Sciatic nerve (tissue), 2 donors: Measurements from ENCODE around the gene HAUS1. TPM values are rescaled to one million over a fixed set of nuclear protein-coding genes. Genes with fewer than 3 reads are reported as not detected.

Source experiments
- ATAC-seq: fragments of 200-7000 bp; cut with Tn5 transposase; one replicate; pipeline ENCODE4 v1.9.1; 2020; ENCODE audit warnings: mild to moderate bottlenecking, moderate library complexity
- DNase-seq: peaks from one replicate; pipeline ENCODE4 v3.0.0-alpha.2; 2020; ENCODE audit warnings: low spot score
- intact Hi-C: fragments of 100-400 bp; cut with DNase I; formaldehyde crosslinking; loops from one replicate; pipeline ENCODE4 v1.14.2; 2022
- total RNA-seq: library from RNA; stranded (reverse); fragmentation: NEBNext Ultra II Directional; extraction: Animal tissue kit (Norgen Biotek cat#: 25700); gene quantifications from one replicate; pipeline ENCODE4 v1.2.1, GENCODE V29; 2021
- donor health status: DM: no; HTN: no; CAD: no.
- donor health status: DM: no; HTN: no; CAD: no.

The HAUS1 gene
- total RNA-seq: 23.8 TPM

DNA sequence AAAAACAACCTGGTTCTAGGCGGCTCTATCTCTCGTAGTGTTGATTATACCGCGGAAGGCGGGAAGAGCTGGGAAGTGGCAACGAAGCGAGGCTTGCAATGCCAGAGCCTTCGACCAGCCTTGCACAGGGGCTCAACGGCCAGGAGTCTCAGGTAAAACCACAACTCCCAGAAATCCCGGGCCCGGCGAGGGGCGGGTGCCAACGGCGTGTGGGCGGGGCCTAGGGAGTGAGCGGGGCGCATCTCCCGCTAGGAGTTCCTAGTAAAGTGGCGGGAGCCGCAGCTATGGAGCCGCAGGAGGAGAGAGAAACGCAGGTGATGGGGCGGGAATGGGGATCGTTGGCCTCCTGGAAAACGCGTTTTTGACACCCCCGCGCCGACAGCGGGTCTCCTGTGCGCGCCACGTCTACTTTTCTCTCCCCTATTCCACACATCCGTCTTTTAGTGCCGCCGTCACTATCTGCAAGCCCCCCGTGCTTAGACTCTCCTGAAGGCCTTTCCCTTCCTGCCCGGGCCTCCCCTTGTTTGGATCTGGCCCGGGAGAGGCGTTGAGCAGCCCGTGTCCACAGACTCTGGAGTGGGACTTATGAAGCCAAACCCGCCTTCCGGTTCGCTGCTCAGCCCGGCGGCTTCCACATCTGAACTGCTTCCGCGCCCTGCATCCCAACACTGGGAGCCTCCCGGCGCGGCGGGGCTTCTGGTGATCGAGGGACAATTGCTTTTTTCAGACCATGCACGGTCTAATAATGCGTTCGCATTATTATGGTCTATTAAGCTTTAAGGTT is at the start of gene HAUS1:
HAUS1 (plus strand) TSS at position 258 of the 784 bp plus-strand sequence; CDS start at position 285, 27 bp downstream.
- intact Hi-C loops: no loop called here
- peak; percentile 99 for ATAC-seq
- DNase-seq: peak; percentile 96

GRCh38 chr18:46054956-46055837 is 49.0 kb upstream of the HAUS1 start:
- ATAC-seq: no peak
- no peak for DNase-seq
- intact Hi-C loops: no loop called here

DNA sequence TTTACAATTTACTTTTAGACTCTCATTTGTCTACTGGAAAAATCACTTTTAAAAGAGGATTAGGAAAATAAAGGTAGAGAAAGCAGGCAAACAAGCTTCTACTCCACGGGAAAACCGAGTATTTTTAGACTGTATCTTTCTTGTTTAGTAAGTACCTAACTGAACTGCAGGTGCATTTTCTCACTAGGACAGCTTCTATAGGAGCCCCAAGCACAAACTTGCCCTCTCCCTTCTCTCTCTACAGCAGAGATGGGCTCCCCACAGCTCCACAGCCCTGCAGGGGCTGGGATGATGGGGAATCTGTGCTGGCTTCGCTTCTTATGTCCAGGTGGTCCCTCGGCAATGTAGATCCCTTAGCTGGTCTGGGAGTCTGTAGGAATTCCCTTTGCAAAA is 48.4 kb upstream of the HAUS1 start:
- DNase-seq (no peak), ATAC-seq (no peak)
- intact Hi-C loops: no loop called here

DNA sequence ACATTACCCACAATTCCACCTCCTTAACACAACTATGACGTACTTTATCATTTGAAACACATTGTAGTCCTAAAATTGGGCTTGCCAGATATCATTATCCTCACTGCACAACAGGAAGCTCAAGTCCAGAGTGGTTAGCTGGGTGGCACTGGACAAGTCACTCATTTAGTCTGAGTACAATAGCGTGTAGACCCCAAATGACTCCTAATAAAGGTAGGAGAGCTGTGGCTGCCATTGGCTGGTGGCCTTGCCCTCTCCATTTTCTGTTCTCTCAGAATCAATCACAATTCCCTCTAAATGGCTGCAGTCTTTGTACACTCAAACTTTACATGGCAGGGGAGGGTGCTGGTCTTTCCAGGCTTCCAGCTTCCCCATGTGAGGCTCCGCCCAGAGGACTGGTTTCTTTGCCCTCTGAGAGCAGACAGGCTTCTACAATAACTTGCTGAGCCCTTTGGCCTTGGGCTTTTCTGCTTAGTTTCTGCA is 43.8 kb upstream of the HAUS1 start:
- intact Hi-C loops: no loop called here
- DNase-seq: no peak

GRCh38 chr18:46061387-46061786 is 42.8 kb upstream of the HAUS1 start:
- intact Hi-C loops: no loop called here
- ATAC-seq: no peak
- no peak for DNase-seq

More for the DNA sequence above, 43.8 kb upstream of the HAUS1 start:
- ATAC-seq: no peak

DNA sequence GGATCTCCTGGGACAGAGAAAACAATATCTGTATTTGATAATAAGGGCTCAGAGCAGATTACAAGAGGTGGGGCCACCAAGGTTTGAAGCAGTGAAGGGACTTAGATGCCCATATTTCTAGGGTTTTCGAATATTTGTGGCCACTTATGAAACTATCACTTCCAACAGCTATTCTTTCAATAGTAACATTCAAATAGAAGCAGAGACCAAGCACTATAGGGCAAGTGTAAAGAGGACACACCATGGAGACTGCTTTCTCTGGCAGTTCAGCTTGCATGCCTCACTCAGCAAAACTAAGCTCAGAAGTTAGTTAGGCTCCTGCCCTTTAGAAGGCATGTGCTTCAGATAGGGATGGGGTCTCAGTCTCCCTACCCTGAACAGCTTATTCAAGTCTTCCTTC is 42.4 kb upstream of the HAUS1 start:
- ATAC-seq (no peak), DNase-seq (no peak)
- intact Hi-C loops: no loop called here

GRCh38 chr18:46062781-46063180 is 41.4 kb upstream of the HAUS1 start:
- ATAC-seq (no peak), DNase-seq (no peak)
- intact Hi-C loops: no loop called here

GRCh38 chr18:46067438-46068007 is 36.7 kb upstream of the HAUS1 start:
- no peak for ATAC-seq
- intact Hi-C loops: no loop called here
- no peak for DNase-seq

GRCh38 chr18:46068763-46069162 is 35.4 kb upstream of the HAUS1 start:
- intact Hi-C loops: no loop called here
- ATAC-seq: no peak
- no peak for DNase-seq

DNA sequence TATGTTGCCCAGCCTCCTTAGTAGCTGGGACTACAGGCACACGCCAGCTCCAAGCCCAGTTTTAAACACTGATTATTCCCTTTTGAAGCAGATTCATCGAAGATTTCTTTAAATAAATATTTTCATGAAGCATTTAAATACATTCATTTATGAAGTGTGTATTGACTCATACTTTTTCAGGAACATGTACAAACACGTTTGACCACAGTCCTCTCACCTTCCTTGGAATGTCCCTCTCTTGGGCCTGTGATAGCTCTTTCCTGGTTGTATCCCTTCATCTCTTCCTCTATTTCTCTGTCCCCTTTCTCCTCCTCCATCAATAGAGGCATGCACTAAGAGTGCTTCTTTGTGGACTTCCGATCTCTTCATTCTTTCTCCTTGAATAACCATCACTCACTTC is 34.7 kb upstream of the HAUS1 start:
- DNase-seq: no peak
- no peak for ATAC-seq
- intact Hi-C loops: no loop called here

DNA sequence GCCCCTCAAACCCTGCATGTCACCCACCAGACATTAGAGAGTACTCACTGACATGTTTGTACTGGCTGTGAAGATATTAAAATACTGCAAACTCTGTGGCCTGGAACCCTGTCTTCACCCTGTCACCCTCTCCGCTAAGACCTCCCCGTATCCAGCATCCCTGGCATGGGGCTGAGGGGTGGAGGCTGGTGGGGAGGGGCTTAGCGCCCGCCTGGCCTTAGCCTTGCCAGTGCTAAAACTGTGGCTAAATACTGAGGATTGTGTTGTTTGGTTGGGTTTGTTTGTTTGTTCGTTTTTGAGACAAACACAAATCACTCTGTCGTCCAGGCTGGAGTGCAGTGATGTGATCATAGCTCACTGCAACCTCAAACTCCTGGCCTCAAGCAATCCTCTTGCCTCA is 34.0 kb upstream of the HAUS1 start:
- ATAC-seq (no peak), DNase-seq (no peak)
- intact Hi-C loops: loop anchor here (5.0 to 10.0 kb wide), 2 partner anchors 98 to 405 kb away; no protein-coding TSS in a partner anchor

DNA sequence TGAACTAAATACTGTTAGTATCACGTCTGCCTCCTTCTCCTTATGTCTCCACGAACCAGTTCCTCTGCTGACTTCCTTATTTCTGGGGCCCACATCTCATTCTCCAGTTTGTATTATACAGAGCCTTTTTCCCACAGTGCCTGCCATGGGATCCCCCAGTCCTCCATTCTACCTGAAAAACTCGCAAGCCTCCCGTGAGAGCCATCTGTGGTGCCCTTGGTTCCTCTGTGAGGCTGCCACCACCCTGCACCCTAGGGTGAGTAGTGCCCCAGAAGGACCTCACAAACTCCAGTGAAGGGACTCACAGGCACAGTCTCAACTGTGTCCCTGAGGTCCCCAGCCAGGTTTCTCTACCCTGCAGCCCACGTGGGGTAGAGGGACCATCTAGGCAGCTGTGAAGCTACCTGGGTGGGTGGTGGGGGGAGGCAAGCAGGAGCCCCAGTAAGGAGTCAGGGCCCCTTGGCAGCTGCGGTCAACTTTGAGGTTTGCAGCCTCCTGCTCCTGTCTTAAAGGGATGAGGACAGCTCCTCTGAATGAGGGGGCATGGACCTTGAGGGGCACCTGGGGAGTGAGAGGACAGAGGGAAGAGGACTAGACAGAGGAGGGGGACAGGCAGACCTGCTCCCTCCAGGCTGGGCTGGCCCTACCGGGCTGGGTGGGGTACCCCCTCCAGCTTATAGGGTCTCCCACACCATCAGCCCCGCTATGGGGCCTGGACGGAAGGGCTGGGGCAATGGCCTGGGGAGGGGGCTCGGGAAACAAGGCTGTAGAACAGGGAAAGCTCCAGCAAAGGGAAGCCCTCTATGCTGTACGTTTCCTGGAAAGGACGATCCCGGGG is 33.2 kb upstream of the HAUS1 start:
- ATAC-seq: peak; percentile 16
- no peak for DNase-seq
- intact Hi-C loops: loop anchor here (5.0 to 10.0 kb wide), 2 partner anchors 99 to 406 kb away; no protein-coding TSS in a partner anchor

GRCh38 chr18:46071653-46072375 is 32.4 kb upstream of the HAUS1 start, which contains the start of gene PSTPIP2:
TSS of gene PSTPIP2 (minus strand) at chr18:46072260. CDS start at chr18:46072188, 72 bp downstream.
- DNase-seq (peak; percentile 81), ATAC-seq (peak; percentile 79)
- intact Hi-C loops: loop anchor here (5.0 to 10.0 kb wide), 2 partner anchors 100 to 407 kb away; no protein-coding TSS in a partner anchor

DNA sequence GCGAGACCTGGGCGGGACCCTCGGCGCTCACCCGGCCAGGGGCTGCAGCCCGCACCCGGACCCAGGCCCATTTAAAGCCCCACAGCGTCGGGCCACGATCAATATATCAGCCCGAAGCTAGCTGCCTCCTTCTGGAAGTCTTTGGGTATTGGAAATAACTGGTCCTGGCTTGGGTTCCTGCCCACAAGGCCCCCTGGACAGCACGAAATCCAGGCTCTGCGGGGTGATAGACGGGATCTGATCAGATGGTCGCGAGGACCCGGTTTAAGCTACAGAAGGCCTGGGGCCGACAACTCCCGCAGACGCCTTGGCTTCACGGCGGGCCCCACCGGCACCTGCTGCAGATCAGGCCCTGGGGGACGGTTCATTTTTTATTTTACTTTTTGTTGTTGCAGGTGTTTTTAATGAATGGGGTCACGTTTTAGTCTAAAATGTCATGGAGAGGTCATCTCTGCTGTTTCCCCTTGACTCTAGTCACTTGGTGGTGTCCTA is 31.8 kb upstream of the HAUS1 start:
- no peak for DNase-seq
- no peak for ATAC-seq
- intact Hi-C loops: loop anchor here (5.0 to 10.0 kb wide), 2 partner anchors 100 to 408 kb away; no protein-coding TSS in a partner anchor

DNA sequence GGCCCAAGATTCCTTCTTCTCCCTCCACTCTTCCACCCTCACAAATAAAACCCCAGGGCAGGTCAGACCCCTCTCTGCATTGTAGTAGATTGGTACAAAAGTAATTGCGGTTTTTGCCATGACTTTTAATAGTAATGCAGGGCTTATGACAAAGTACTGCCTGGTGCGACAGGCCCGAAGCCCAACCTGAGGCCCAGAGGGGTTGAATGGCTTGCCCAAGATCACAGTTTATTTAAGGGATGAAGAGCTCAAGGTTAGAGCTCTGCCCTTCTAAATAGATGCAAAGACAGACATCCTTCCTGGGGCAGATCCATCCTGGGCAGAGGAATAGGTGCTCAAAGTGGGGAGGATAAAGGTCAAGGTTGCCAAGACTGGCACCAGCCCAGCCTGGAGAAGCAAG is 31.2 kb upstream of the HAUS1 start:
- no peak for ATAC-seq
- no peak for DNase-seq
- intact Hi-C loops: loop anchor here (5.0 to 10.0 kb wide), 2 partner anchors 101 to 408 kb away; no protein-coding TSS in a partner anchor

DNA sequence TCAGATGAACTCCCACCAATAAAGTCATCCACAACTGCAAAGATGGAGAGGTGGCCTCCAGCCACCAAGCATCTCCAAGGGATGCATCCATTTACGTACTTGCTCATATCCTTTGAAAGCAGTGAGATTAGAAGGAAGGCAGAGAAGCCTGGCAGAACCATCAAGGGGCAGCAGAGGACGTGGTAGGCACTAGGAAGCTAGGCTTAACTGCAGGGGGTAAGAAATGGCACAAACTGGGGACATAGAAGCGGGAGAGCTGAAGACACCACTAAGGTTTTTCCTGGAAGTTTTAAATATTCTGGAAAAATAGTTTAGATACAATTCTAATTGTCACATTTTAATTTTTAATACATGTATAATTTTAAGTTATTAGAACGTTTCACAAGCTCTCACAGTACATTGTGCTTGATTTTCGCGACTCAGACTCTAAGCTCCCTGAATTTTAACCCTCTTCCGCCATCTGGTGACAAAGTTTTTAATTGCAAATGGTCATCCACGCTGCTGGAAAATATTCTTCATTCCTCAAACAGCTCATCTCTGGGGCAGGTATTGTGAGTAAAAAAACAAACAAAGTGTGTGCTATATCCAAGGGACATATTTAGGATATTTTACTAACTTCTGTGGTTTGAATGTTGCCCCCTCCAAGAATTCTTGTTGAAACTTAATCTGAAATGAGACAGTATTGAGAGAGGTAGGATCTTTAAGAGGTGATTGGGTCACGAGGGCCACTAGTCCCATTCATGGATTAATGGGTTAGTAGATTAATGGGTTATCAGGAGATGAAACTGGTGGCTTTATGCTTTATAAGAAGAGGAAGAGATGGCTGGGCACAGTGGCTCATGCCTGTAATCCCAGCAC is 30.5 kb upstream of the HAUS1 start:
- DNase-seq: no peak
- peak; percentile 72 for ATAC-seq
- intact Hi-C loops: loop anchor here (5.0 to 10.0 kb wide), 2 partner anchors 101 to 409 kb away; no protein-coding TSS in a partner anchor
